Measurements from ENCODE around the gene SOX15.

GRCh38 chr17:7589891-7590691, at the start of gene SOX15:
- TF ChIP-seq EZH2 (IDR thresholded peaks at IDR 0.05; ENCODE audit: borderline replicate concordance, low read depth, low read length, severe bottlenecking) (no peak), CTCF (IDR thresholded peaks at IDR 0.05; ENCODE audit: borderline replicate concordance, extremely low read depth, low read length, poor library complexity, severe bottlenecking) (no peak)

Measured in DND-41 (cell line).